Measurements from ENCODE around the gene PSENEN. TPM values are rescaled to one million over a fixed set of nuclear protein-coding genes. Genes with fewer than 3 reads are reported as not detected.

PSENEN gene
- total and polyA plus RNA-seq, 9 of the 15 experiments (the other 6 are each of a cell fraction or from before 2014, with no cell fraction given), result 34.5 to 299 (median 61.1) TPM

DNA sequence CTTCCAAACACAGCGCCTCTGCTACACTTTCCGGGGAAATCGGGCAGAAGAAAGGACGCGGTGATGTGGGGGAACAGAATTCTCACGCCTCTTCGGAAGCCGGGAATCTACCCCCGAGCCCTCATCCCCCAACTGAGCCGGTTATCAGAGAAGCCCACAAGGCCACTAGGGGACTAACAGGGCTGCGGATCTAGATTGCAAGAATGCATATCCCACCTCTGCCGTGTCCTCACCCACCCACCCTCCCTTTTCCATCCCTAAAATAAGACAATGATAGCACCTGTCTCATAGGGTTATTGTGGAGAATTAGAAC is 4.3 kb upstream of the PSENEN start (continued):
- TF ChIP-seq, protein P1, sequence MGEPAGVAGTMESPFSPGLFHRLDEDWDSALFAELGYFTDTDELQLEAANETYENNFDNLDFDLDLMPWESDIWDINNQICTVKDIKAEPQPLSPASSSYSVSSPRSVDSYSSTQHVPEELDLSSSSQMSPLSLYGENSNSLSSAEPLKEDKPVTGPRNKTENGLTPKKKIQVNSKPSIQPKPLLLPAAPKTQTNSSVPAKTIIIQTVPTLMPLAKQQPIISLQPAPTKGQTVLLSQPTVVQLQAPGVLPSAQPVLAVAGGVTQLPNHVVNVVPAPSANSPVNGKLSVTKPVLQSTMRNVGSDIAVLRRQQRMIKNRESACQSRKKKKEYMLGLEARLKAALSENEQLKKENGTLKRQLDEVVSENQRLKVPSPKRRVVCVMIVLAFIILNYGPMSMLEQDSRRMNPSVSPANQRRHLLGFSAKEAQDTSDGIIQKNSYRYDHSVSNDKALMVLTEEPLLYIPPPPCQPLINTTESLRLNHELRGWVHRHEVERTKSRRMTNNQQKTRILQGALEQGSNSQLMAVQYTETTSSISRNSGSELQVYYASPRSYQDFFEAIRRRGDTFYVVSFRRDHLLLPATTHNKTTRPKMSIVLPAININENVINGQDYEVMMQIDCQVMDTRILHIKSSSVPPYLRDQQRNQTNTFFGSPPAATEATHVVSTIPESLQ (CRISPR knock-in tag; IDR thresholded peaks at IDR 0.05), result no peak
- TF ChIP-seq ZSCAN32 (CRISPR knock-in tag; IDR thresholded peaks at IDR 0.05) (no peak), NCOA6 (IDR thresholded peaks at IDR 0.05) (no peak), KAT7 (CRISPR knock-in tag; IDR thresholded peaks at IDR 0.05; ENCODE audit: borderline replicate concordance) (no peak), RFX7 (CRISPR knock-in tag; IDR thresholded peaks at IDR 0.05) (no peak), ZFX (CRISPR knock-in tag; IDR thresholded peaks at IDR 0.05) (0 out of 2 replicates have a peak, but pooled peaks have one; percentile 28), YY1 (IDR thresholded peaks at IDR 0.05; ENCODE audit: borderline replicate concordance in 1 of 3, control insufficient read depth in 1 of 3, extremely low read depth in 1 of 3, insufficient read depth in 3 of 3, insufficient read length in 1 of 3, insufficient replicate concordance in 2 of 3, low read depth in 1 of 3, low read length in 2 of 3) (no peak), MTF1 (CRISPR knock-in tag; IDR thresholded peaks at IDR 0.05; ENCODE audit: borderline replicate concordance) (no peak), TBL1XR1 (IDR thresholded peaks at IDR 0.05; ENCODE audit: low read length in 2 of 2) (no peak), ZNF830 (CRISPR knock-in tag; IDR thresholded peaks at IDR 0.05) (no peak), BRD9 (IDR thresholded peaks at IDR 0.05; ENCODE audit: low read depth, partially characterized antibody) (peak; percentile 6), CTBP1 (IDR thresholded peaks at IDR 0.05; ENCODE audit: borderline replicate concordance) (0 out of 2 replicates have a peak, but pooled peaks have one; percentile 8), SMARCC2 (IDR thresholded peaks at IDR 0.05; ENCODE audit: low read depth) (no peak), CHD1 (IDR thresholded peaks at IDR 0.05; ENCODE audit: low read length) (no peak), POLR2A (conservative IDR thresholded peaks at IDR 0.05) (no peak), TOE1 (IDR thresholded peaks at IDR 0.05; ENCODE audit: borderline replicate concordance) (0 out of 2 replicates have a peak, but pooled peaks have one; percentile 15), TOE1 (CRISPR knock-in tag; IDR thresholded peaks at IDR 0.05; ENCODE audit: borderline replicate concordance, low read depth) (no peak), LEF1 (IDR thresholded peaks at IDR 0.05) (no peak), ZNF76 (CRISPR knock-in tag; IDR thresholded peaks at IDR 0.05; ENCODE audit: borderline replicate concordance) (no peak), TEAD4 (IDR thresholded peaks at IDR 0.05; ENCODE audit: low read length) (peak; percentile 41; the same call in 1 of the 2 replicates), TEAD4 (CRISPR knock-in tag; IDR thresholded peaks at IDR 0.05; ENCODE audit: borderline replicate concordance) (no peak), ARNT (IDR thresholded peaks at IDR 0.05) (no peak), MBD2 (IDR thresholded peaks at IDR 0.05; ENCODE audit: borderline replicate concordance, low read depth) (no peak)
- TF ChIP-seq, protein P2, sequence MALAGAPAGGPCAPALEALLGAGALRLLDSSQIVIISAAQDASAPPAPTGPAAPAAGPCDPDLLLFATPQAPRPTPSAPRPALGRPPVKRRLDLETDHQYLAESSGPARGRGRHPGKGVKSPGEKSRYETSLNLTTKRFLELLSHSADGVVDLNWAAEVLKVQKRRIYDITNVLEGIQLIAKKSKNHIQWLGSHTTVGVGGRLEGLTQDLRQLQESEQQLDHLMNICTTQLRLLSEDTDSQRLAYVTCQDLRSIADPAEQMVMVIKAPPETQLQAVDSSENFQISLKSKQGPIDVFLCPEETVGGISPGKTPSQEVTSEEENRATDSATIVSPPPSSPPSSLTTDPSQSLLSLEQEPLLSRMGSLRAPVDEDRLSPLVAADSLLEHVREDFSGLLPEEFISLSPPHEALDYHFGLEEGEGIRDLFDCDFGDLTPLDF (CRISPR knock-in tag; IDR thresholded peaks at IDR 0.05), result 0 out of 2 replicates have a peak, but pooled peaks have one; percentile 8
- TF ChIP-seq, protein P3, sequence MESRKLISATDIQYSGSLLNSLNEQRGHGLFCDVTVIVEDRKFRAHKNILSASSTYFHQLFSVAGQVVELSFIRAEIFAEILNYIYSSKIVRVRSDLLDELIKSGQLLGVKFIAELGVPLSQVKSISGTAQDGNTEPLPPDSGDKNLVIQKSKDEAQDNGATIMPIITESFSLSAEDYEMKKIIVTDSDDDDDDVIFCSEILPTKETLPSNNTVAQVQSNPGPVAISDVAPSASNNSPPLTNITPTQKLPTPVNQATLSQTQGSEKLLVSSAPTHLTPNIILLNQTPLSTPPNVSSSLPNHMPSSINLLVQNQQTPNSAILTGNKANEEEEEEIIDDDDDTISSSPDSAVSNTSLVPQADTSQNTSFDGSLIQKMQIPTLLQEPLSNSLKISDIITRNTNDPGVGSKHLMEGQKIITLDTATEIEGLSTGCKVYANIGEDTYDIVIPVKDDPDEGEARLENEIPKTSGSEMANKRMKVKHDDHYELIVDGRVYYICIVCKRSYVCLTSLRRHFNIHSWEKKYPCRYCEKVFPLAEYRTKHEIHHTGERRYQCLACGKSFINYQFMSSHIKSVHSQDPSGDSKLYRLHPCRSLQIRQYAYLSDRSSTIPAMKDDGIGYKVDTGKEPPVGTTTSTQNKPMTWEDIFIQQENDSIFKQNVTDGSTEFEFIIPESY (CRISPR knock-in tag; IDR thresholded peaks at IDR 0.05), result no peak
